ENCODE results near the gene PLA2G4A.

DNA sequence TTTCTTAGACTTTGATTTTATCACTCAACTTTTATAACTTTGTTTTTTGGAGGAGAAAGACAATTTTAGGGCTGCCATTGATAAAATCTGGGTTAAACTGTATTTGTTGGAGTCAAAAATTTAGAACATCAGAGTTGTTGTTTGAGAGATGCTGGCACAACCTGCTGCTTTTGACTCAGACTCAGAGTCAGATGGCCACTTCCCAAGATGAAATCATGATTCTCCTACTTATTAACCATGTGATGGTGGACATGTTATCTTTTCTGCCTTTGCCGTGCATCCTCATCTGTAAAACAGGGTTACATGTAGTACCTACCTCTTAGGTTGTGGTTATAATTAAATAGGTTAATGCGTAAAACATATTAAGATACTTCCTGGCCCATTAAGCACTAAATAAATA lies 71.2 kb downstream of the PLA2G4A start:
- no peak for TF ChIP-seq POLR2A (IDR thresholded peaks at IDR 0.05)
- TF ChIP-seq, protein P1, sequence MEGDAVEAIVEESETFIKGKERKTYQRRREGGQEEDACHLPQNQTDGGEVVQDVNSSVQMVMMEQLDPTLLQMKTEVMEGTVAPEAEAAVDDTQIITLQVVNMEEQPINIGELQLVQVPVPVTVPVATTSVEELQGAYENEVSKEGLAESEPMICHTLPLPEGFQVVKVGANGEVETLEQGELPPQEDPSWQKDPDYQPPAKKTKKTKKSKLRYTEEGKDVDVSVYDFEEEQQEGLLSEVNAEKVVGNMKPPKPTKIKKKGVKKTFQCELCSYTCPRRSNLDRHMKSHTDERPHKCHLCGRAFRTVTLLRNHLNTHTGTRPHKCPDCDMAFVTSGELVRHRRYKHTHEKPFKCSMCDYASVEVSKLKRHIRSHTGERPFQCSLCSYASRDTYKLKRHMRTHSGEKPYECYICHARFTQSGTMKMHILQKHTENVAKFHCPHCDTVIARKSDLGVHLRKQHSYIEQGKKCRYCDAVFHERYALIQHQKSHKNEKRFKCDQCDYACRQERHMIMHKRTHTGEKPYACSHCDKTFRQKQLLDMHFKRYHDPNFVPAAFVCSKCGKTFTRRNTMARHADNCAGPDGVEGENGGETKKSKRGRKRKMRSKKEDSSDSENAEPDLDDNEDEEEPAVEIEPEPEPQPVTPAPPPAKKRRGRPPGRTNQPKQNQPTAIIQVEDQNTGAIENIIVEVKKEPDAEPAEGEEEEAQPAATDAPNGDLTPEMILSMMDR (IDR thresholded peaks at IDR 0.05) = no peak

Measured in esophagus squamous epithelium (tissue), 4 donors.